ENCODE measurements around the gene VPS72.

The VPS72 gene, protein sequence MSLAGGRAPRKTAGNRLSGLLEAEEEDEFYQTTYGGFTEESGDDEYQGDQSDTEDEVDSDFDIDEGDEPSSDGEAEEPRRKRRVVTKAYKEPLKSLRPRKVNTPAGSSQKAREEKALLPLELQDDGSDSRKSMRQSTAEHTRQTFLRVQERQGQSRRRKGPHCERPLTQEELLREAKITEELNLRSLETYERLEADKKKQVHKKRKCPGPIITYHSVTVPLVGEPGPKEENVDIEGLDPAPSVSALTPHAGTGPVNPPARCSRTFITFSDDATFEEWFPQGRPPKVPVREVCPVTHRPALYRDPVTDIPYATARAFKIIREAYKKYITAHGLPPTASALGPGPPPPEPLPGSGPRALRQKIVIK

DNA sequence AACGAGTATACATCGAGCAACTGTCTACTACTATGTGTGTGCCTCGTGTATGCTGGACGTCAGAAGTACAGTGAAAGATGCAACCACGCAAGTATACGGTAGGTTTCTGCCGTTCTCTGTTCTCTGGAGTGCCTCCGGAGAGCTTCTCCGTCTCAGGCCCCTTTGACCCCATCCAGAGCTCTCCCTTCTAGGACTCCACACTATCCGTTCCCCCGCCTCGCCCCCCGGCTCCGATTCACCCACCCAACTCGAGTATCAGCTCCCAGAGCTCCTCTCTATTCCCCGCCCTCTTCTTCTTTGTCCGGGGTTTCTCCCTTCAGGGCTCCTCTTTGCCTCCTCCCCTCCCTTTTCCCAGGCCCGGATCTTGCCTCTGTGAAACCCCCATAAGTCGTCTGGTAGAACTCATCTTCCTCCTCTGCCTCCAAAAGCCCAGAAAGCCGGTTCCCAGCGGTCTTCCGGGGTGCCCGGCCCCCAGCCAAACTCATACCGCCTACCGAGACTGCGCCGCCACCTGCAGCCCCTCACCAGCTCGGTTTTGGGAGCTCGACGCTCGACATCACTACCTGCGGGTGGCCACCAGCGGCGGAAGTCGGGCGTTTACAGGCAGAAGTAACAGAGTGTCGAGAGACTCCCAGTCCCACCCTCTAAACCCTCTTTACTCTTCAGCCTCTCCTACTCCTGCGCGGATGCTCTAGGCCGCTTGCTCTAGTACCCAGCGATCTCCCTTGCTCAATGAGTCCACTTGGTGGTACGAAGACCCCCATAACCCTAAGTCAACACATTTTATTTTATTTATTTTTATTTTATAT lies at the start of gene VPS72:
VPS72 (minus strand) TSS at position 561 of the 809 bp plus-strand sequence; CDS start at position 485, 76 bp downstream.
- Histone ChIP-seq H3K9me3 (ENCODE audit: insufficient read depth, low read length) (no peaks in the 10 kb centered on the region), H3K4me2 (ENCODE audit: low read depth, low read length, poor library complexity, severe bottlenecking) (peak within 1 kb of the TSS; percentile 90), H2AFZ (ENCODE audit: low read depth, low read length, severe bottlenecking) (peak within 1 kb of the TSS; percentile 87), H3F3A (ENCODE audit: insufficient read depth) (peaks cover 8% of the 10 kb centered on the region; the same call in 1 of the 2 replicates), H3K27ac (ENCODE audit: low read depth, low read length) (peak within 1 kb of the TSS; percentile 66), H3K9me2 (replicated peaks; ENCODE audit: insufficient read depth, low read length) (no peaks in the 10 kb centered on the region), H3K4me3 (ENCODE audit: insufficient read depth, low read length, poor library complexity, severe bottlenecking) (peak within 1 kb of the TSS; percentile 88), H4K20me1 (ENCODE audit: low read depth, low read length) (no peaks in the 10 kb centered on the region), H3K27me3 (ENCODE audit: low read length) (no peaks in the 10 kb centered on the region), H3K9ac (ENCODE audit: low read length) (peak within 1 kb of the TSS; percentile 83), H3K79me2 (ENCODE audit: insufficient read depth, low read length) (peaks cover 33% of the 10 kb centered on the region), H3K36me3 (ENCODE audit: low read length) (no peaks in the 10 kb centered on the region)
- TF ChIP-seq, protein P1, sequence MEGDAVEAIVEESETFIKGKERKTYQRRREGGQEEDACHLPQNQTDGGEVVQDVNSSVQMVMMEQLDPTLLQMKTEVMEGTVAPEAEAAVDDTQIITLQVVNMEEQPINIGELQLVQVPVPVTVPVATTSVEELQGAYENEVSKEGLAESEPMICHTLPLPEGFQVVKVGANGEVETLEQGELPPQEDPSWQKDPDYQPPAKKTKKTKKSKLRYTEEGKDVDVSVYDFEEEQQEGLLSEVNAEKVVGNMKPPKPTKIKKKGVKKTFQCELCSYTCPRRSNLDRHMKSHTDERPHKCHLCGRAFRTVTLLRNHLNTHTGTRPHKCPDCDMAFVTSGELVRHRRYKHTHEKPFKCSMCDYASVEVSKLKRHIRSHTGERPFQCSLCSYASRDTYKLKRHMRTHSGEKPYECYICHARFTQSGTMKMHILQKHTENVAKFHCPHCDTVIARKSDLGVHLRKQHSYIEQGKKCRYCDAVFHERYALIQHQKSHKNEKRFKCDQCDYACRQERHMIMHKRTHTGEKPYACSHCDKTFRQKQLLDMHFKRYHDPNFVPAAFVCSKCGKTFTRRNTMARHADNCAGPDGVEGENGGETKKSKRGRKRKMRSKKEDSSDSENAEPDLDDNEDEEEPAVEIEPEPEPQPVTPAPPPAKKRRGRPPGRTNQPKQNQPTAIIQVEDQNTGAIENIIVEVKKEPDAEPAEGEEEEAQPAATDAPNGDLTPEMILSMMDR (IDR thresholded peaks at IDR 0.05; ENCODE audit: insufficient read depth, low read length, poor library complexity, severe bottlenecking) = no peak
- no peak for TF ChIP-seq EZH2phosphoT487 (conservative IDR thresholded peaks at IDR 0.05; ENCODE audit: low read length)

DNA sequence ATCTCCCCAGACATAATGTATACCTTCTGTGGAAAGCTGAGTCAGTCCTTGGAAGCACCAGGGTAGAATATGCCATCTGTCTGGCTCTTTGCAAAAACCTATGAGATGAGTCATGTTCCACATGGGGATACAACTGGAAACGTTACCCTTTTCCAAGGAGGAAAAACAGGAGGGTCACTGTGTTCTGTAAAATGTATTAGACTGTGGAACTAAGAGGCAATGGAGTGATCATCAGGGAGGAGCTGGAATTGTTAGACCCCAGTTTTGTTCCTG lies 48.4 kb upstream of the VPS72 start:
- Histone ChIP-seq H3K27ac (ENCODE audit: low read depth, low read length) (no peak overlapping the region), H3K9me3 (ENCODE audit: insufficient read depth, low read length) (no peaks in the 10 kb centered on the region), H3K4me2 (ENCODE audit: low read depth, low read length, poor library complexity, severe bottlenecking) (no peak overlapping the region), H3K27me3 (ENCODE audit: low read length) (no peaks in the 10 kb centered on the region), H3F3A (ENCODE audit: insufficient read depth) (no peaks in the 10 kb centered on the region), H3K79me2 (ENCODE audit: insufficient read depth, low read length) (no peaks in the 10 kb centered on the region), H3K36me3 (ENCODE audit: low read length) (peaks cover 49% of the 10 kb centered on the region), H4K20me1 (ENCODE audit: low read depth, low read length) (no peaks in the 10 kb centered on the region), H2AFZ (ENCODE audit: low read depth, low read length, severe bottlenecking) (no peak overlapping the region), H3K9me2 (replicated peaks; ENCODE audit: insufficient read depth, low read length) (no peaks in the 10 kb centered on the region), H3K9ac (ENCODE audit: low read length) (no peak overlapping the region), H3K4me3 (ENCODE audit: insufficient read depth, low read length, poor library complexity, severe bottlenecking) (no peak overlapping the region)
- TF ChIP-seq EZH2phosphoT487 (conservative IDR thresholded peaks at IDR 0.05; ENCODE audit: low read length) = no peak
- TF ChIP-seq, protein P1 (IDR thresholded peaks at IDR 0.05; ENCODE audit: insufficient read depth, low read length, poor library complexity, severe bottlenecking) = no peak

DNA sequence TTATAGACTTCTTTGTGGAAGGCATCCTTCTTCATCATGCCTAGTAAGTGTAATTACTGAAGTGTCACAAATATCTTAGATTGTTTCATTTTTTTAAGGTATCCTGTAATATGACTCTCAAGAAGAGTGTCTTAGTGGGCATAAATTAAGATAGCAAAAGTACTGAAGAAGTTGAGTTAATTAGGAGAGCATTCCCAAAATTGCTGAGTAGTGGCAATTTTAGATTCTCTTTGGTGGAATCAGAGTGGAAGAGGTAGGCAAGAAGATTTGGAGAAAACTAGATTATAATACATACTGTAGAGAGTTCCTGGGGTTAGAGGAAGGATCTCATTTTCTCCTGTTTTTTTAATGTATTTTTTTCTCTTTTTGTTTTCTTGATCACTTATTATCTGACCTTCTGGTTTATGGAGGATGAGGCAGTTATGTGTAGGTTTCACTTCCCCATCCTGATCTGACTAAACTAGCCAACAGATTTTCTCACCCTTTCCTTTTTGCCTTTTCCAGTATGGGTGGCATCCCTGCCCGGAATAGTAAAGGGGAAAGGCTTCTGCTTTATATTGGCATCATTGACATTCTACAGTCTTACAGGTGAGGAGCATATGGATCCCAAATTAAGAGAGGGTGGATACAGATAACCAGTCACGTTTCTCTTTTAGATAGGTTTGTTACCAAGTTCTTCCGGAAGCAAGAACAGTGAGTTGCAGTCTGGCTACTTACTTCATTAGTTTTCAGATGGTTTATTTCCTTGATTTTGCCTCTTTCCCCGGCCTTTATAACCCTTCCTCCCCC lies 47.9 kb upstream of the VPS72 start:
- H3K79me2 ChIP-seq (ENCODE audit: insufficient read depth, low read length) = no peaks in the 10 kb centered on the region
- H3K4me2 ChIP-seq (ENCODE audit: low read depth, low read length, poor library complexity, severe bottlenecking) = no peak overlapping the region
- no peak overlapping the region for H3K4me3 ChIP-seq (ENCODE audit: insufficient read depth, low read length, poor library complexity, severe bottlenecking)
- no peak overlapping the region for H3K27ac ChIP-seq (ENCODE audit: low read depth, low read length)
- TF ChIP-seq EZH2phosphoT487 (conservative IDR thresholded peaks at IDR 0.05; ENCODE audit: low read length) = no peak
- TF ChIP-seq, protein P1 (IDR thresholded peaks at IDR 0.05; ENCODE audit: insufficient read depth, low read length, poor library complexity, severe bottlenecking) = no peak
- H3K9me2 ChIP-seq (replicated peaks; ENCODE audit: insufficient read depth, low read length) = no peaks in the 10 kb centered on the region
- peaks cover 47% of the 10 kb centered on the region for H3K36me3 ChIP-seq (ENCODE audit: low read length)
- no peak overlapping the region for H2AFZ ChIP-seq (ENCODE audit: low read depth, low read length, severe bottlenecking)
- H3K9ac ChIP-seq (ENCODE audit: low read length) = no peak overlapping the region
- H3K9me3 ChIP-seq (ENCODE audit: insufficient read depth, low read length) = no peaks in the 10 kb centered on the region
- H3F3A ChIP-seq (ENCODE audit: insufficient read depth) = no peaks in the 10 kb centered on the region
- H4K20me1 ChIP-seq (ENCODE audit: low read depth, low read length) = no peaks in the 10 kb centered on the region
- H3K27me3 ChIP-seq (ENCODE audit: low read length) = no peaks in the 10 kb centered on the region

All from SU-DHL-6 (cell line).